Tibial artery (tissue), 4 donors: ENCODE measurements around the gene STK32C.

ENCODE experiments used
- DNase-seq, 2 donors: peaks; one replicate each; pipeline ENCODE4 v3.0.0-alpha.2; 2019
- H3K27ac ChIP-seq, 2 donors: fragments of 200-600 bp; sonication (generic) in 1 of 2; 1 replicate in 1 of 2; 2 replicates in 1 of 2; pipeline ENCODE4 v1.5.1; 2018 to 2019; ENCODE audit warnings: mild to moderate bottlenecking in 1 of 2
- H3K27me3 ChIP-seq, 2 donors: fragments of 200-600 bp; sonication (generic) in 1 of 2; one replicate each; pipeline versions ENCODE4 v1.5.1 to v1.6.0; 2016 to 2019
- H3K36me3 ChIP-seq, 3 donors: fragments of 200-600 bp; sonication (generic) in 2 of 3; one replicate each; pipeline ENCODE4 v1.5.1; 2016 to 2019; ENCODE audit warnings: mild to moderate bottlenecking in 2 of 3
- H3K4me1 ChIP-seq, 4 donors: fragments of 200-600 bp; sonication (generic) in 2 of 4; 1 replicate in 3 of 4; 2 replicates in 1 of 4; pipeline ENCODE4 v1.5.1; 2016 to 2019
- H3K4me3 ChIP-seq, 2 donors: fragments of 200-600 bp; sonication (generic) in 1 of 2; 1 replicate in 1 of 2; 2 replicates in 1 of 2; pipeline ENCODE4 v1.5.1; 2018 to 2019; ENCODE audit warnings: mild to moderate bottlenecking in 2 of 2
- H3K9me3 ChIP-seq, 3 donors: fragments of 200-600 bp; sonication (generic) in 1 of 3; one replicate each; pipeline ENCODE4 v1.5.1; 2016 to 2019
- intact Hi-C: fragments of 100-400 bp; cut with DNase I; formaldehyde crosslinking; loops from one replicate; pipeline ENCODE4 v1.15.0; 2023; ENCODE audit warnings: low total_unique reads
- TF ChIP-seq, protein P1 (sequence below), 2 experiments: fragments of 200-600 bp in 1 of 2; fragments of 450-650 bp in 1 of 2; IDR thresholded peaks; one replicate each; pipeline ENCODE4 v1.5.1; 2017 to 2019; ENCODE audit warnings: antibody characterized with exemption in 2 of 2, mild to moderate bottlenecking in 1 of 2, moderate library complexity in 1 of 2

The STK32C gene

DNA sequence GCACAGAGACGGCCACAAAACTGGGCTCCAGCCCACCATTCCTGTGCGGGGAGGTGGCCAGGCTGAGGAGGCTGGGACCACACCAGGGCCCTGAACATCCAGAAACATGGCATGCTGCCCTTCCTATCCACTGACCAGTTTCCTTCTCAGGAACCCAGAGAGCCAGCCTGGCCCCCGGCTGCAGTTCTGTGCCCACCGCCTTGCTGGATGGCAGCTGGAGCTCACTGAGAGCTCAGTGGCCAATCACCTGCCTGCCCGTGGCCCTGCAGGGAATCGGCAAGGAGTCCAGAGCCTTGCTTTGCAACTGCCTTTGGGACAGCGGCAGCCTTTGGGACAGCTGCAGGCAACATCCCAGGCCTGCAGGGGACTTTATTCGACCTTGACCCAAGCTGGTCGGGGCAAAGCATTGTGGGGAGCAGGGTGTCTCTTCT is 30.4 kb downstream of the STK32C start:
- intact Hi-C loops: no loop called here
- Histone ChIP-seq H3K27me3 (peaks cover 0 to 44% of the 10 kb centered on the region in 2 donors), H3K4me1 (no peaks in the 10 kb centered on the region), H3K9me3 (no peaks in the 10 kb centered on the region), H3K36me3 (no peaks in the 10 kb centered on the region), H3K27ac (no peak overlapping the region), H3K4me3 (no peak overlapping the region)
- TF ChIP-seq, protein P1, sequence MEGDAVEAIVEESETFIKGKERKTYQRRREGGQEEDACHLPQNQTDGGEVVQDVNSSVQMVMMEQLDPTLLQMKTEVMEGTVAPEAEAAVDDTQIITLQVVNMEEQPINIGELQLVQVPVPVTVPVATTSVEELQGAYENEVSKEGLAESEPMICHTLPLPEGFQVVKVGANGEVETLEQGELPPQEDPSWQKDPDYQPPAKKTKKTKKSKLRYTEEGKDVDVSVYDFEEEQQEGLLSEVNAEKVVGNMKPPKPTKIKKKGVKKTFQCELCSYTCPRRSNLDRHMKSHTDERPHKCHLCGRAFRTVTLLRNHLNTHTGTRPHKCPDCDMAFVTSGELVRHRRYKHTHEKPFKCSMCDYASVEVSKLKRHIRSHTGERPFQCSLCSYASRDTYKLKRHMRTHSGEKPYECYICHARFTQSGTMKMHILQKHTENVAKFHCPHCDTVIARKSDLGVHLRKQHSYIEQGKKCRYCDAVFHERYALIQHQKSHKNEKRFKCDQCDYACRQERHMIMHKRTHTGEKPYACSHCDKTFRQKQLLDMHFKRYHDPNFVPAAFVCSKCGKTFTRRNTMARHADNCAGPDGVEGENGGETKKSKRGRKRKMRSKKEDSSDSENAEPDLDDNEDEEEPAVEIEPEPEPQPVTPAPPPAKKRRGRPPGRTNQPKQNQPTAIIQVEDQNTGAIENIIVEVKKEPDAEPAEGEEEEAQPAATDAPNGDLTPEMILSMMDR (IDR thresholded peaks at IDR 0.05): no peak
- no peak for DNase-seq

- no peak overlapping the region for H3K27ac ChIP-seq
- H3K4me3 ChIP-seq: no peak overlapping the region
- peaks cover 0 to 44% of the 10 kb centered on the region in 2 donors for H3K27me3 ChIP-seq
- no peak for DNase-seq
- TF ChIP-seq, protein P1 (IDR thresholded peaks at IDR 0.05): no peak
- intact Hi-C loops: no loop called here
- H3K4me1 ChIP-seq: no peaks in the 10 kb centered on the region
- H3K36me3 ChIP-seq: no peaks in the 10 kb centered on the region
- no peaks in the 10 kb centered on the region for H3K9me3 ChIP-seq
Measured at GRCh38 chr10:132276706-132277105, 31.0 kb downstream of the STK32C start.

- H3K27ac ChIP-seq: no peak overlapping the region
Measured at GRCh38 chr10:132276179-132276675, 31.5 kb downstream of the STK32C start.

GRCh38 chr10:132275426-132276178 is 32.1 kb downstream of the STK32C start:
- TF ChIP-seq, protein P1 (IDR thresholded peaks at IDR 0.05): no peak
- Histone ChIP-seq H3K4me1 (no peaks in the 10 kb centered on the region), H3K36me3 (no peaks in the 10 kb centered on the region), H3K27me3 (peaks cover 0 to 49% of the 10 kb centered on the region in 2 donors), H3K27ac (no peak overlapping the region), H3K9me3 (no peaks in the 10 kb centered on the region), H3K4me3 (no peak overlapping the region)
- DNase-seq: no peak
- intact Hi-C loops: no loop called here

More at GRCh38 chr10:132276179-132276675, 31.5 kb downstream of the STK32C start:
- H3K4me1 ChIP-seq: no peaks in the 10 kb centered on the region
- no peaks in the 10 kb centered on the region for H3K36me3 ChIP-seq
- no peak overlapping the region for H3K4me3 ChIP-seq
- no peaks in the 10 kb centered on the region for H3K9me3 ChIP-seq
- TF ChIP-seq, protein P1 (IDR thresholded peaks at IDR 0.05): no peak
- H3K27me3 ChIP-seq: peaks cover 0 to 44% of the 10 kb centered on the region in 2 donors
- intact Hi-C loops: no loop called here
- DNase-seq: no peak

GRCh38 chr10:132274986-132275385 is 32.8 kb downstream of the STK32C start:
- TF ChIP-seq, protein P1 (IDR thresholded peaks at IDR 0.05): no peak
- DNase-seq: no peak
- H3K27me3 ChIP-seq: peaks cover 0 to 56% of the 10 kb centered on the region in 2 donors
- no peaks in the 10 kb centered on the region for H3K9me3 ChIP-seq
- no peaks in the 10 kb centered on the region for H3K4me1 ChIP-seq
- H3K36me3 ChIP-seq: no peaks in the 10 kb centered on the region
- no peak overlapping the region for H3K4me3 ChIP-seq
- no peak overlapping the region for H3K27ac ChIP-seq
- intact Hi-C loops: no loop called here
